GM18858 (cell line): ENCODE results near the gene GCM1.
A peak's percentile ranks its signal among the peaks of the same experiment; 100 is the strongest.
"Not testable (repeated sequence)": the region's sequence is repeated elsewhere in the genome, so short reads cannot be mapped to it uniquely, and the experiment has no call there.

Experiments used
- ATAC-seq: cut with Tn5 transposase; IDR thresholded peaks from one replicate; pipeline ENCODE4 v1.9.1; 2021; ENCODE audit not compliant: unreplicated experiment

GCM1 gene

DNA sequence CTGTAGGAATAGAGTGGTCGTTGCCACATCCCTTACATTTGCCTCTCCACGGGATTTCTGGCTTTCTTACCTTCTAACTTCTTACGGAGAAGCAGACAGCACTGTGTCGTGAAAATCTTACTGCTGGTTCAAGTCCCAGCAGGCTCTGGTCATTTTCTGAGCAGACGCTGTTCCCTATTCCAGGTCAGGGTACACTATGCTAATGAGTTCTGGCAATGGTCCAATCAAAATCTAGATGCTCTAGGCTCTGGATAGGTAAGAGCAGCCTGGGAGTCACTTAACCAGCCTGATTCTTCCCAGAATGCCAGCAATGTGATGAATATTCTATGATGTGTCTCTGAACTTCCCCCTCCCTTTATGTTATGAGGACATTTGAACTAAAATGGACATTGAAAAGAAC is at the start of gene GCM1:
Gene GCM1, minus strand, starts transcription at position 158 of the 400 bp plus-strand sequence. CDS start 3,209 bp downstream, outside the sequence.
- no peak for ATAC-seq

DNA sequence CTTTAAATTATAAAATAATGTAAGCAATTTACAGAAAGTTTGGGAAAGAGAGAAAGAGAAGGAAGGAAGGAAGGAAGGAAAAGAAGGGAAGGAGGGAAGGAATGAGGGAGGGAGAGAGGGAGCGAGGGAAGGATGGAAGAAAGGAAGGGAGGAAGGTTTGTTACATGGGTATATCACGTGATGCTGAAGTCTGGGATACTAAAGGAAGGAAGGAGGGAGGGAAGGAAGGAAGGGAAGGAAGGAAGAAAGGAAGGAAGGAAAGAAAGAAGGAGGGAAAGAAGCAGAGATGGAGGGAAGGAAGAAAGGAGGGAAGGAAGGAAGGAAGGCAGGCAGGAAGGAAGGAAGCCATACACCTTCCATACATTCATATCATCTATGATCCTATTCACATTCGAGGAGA is 48.9 kb upstream of the GCM1 start:
- no peak for ATAC-seq

- ATAC-seq: no peak
Measured at GRCh38 chr6:53195048-53195447, 46.4 kb upstream of the GCM1 start.

DNA sequence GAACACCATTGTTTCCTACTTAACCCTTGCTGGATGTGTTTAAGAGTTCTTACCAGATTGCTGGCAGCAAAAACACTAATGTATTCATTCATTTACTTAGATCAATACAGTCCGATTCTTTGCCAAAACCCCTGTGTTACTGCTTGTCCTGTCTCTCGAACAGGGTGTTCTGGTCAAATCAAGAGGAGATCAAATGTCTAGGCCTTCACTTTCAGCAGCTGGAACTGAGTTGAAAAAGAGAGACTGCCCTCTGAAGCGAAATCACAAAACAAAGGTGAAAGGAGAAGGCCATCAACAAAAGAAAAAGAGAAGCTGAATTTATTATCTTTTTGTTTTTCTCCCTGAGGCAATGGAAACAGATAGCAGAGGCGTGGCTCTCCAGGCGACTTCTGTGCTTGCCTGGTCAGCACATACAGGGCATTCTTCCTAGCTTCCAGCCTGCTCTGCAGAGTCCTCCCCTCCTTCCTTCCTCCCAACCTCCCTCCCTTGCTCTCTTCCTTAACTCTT is 44.1 kb upstream of the GCM1 start:
- no peak for ATAC-seq

DNA sequence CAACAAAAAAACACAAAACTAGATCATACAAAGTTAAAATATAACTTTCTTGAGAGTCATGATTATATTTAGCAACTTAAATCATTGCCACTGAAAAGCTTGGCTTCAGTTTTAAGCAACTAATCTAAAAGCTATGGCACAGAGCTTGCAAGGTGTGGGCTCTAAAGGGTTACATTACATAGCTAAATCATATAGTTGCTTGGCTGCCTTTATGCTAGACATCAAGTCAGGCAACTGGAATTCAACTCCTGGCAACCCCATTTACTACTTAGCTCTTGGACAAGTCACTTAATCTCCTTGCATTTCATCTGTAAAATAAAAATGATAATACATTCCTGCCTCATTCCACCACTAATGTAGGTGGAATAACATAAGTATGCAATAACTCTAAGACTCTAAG is 40.9 kb upstream of the GCM1 start:
- ATAC-seq: no peak

DNA sequence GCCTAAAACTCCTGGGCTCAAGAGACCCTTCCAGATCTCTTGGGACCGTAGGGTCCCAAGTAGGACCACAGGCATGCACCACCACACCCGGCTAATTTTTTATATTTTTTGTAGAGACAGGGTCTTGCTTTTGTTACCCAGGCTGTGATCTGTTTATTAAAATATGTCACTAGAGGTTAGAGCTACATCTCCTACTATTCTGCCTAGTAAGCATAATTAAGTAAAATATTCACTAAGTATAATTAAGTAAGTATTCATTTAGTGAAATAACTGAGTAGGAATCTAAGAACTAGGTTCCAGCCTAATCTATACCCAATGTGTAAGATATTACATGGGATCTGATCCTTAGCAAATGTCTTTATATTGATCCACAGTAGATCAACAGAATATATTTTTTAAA is 40.2 kb upstream of the GCM1 start:
- no peak for ATAC-seq

DNA sequence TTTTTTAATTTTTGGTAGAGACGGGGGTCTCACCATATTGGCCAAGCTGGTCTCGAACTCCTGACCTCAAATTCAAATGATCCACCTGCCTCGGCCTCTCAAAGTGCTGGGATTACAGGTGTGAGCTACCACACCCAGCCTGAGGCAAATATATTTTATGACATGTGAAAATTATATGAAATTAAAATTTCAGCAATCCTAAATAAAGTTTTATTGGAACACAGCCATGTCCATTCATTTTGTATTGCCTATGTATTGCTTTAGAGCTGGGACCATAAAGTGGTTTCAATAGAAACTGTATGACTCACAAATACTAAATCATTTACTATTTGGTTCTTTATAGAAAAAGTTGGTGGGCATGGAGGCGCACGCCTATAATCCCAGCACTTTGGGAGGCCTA is 32.0 kb upstream of the GCM1 start:
- no peak for ATAC-seq

GRCh38 chr6:53179961-53180651 is 31.5 kb upstream of the GCM1 start:
- no peak for ATAC-seq

DNA sequence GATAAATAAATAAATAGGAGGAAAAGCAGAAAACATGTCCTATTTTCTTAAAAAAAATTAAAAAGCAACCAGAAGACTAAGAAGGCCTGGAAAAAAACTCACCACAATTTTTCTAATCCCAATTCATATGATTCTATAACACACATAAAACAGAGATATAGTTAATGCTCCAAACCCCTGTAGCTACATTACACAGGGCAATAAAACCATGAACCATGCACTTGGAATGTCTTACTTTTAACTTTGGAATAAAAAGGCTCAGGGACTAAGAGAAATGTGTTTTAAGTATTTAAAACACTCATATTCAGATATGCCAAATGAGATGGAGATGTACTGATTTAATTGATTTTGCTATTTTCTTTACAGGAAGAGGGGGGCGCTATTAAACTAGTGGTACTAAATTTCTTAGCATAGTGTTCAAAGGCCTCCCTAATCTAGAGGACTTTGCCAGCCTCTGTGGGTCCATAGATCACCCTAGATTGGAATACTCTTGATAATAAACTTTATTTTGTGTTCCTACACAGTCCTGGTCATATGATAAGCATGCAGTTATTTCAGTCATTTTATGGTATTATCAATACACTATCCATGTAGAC is 30.3 kb upstream of the GCM1 start:
- ATAC-seq: no peak

DNA sequence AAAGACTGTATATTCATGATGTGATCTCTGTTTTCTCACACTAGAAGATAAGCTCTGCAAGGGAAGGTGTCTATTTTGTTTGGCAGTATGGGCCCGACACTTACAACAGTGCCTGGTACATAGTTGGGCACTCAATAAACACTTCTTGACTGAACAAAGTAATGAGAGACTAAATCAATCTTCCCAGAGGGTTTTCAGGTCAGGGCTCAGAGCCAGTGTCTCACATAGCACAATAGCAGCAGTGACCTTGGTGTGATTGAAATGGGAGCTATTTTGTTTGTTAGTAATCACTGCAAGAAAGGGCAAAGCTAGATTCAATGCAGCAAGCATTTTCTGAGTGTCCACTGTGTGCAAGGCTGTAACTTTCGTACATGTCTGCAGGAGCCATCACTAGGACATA is 26.4 kb upstream of the GCM1 start:
- ATAC-seq: no peak

DNA sequence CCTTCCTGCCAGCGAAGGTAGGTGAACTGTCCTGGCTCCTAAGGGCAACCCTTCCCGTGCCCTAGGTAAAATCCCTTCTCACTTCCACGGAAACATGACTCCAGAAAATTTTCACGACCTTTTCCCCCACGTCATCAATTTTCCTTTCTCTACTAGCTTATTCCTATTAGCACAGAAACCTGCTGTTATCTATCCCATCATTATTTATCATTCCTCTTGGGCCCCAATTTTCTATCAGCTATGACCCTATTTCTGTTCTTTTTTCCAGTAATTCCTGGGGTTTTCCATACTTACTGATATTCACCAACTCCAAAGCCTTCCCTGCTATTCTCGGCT is 23.8 kb upstream of the GCM1 start:
- no peak for ATAC-seq

- ATAC-seq: peak; percentile 83
Measured at GRCh38 chr6:53171605-53172467, 23.2 kb upstream of the GCM1 start.

- ATAC-seq: no peak
Measured at GRCh38 chr6:53168516-53169267, 20.1 kb upstream of the GCM1 start.

- ATAC-seq: no peak
Measured at GRCh38 chr6:53165293-53165692, 16.7 kb upstream of the GCM1 start.

DNA sequence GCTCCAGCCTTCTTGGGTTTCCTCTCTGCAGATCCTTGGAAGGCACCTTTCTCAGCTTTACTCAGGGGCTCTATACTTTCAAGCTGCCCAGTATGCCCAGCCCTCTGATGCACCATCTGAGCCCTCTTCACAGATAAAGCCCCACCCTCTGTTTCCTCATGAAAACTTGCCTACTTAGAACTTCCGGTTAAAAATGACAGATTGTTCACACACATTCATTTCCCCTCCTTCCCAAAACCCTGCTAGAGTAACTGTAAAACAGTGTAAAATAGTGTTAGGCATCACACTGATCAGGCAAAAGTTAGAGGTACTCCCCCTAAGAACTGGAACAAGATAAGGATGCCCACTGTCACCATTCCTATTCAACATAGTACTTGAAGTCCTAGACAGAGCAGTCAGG is 14.0 kb upstream of the GCM1 start:
- no peak for ATAC-seq

DNA sequence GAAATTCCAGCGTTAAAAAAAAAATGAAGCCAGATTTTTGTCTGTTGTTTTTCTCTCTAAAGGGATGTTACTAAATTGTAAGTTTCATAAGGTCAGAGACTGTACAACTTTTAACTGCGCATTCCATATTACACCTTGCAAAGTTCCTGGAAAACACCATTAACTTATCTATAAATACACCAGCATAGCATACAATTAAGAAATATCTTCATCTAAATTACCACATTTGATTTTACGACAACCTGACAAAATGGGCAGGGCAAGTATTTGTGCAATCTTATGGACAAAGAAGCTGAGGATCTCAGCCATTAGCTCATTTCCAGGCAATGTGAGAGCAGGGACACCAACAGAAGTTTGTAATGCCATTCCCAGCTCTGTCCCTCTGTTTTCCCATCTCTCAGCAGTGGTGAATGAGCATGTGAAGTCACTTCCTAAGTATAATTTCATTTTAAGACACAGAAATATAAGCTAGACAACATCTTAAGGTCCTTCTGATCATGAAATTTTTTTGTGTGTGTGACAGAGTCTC is 12.9 kb upstream of the GCM1 start:
- no peak for ATAC-seq

GRCh38 chr6:53159558-53159957 is 10.9 kb upstream of the GCM1 start:
- ATAC-seq: no peak

- ATAC-seq: not testable (repeated sequence)
Measured at GRCh38 chr6:53158076-53158475, 9.4 kb upstream of the GCM1 start.

DNA sequence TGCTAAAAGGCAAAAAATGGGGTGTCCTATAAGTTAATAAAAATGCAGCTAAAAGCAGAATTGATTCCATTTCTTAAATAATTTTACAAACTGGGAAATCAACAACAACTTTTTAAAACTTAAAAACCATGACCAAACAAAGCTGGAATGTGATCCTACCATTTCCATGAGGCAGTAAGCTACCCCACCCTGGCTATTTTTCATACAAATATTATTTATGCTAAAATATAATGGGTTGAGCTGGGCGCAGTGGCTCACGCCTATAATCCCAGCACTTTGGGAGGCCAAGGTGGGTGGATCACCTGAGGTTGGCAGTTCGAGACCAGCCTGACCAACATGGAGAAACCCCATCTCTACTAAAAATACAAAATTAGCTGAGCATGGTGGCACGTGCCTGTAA is 6.6 kb upstream of the GCM1 start:
- not testable (repeated sequence) for ATAC-seq

DNA sequence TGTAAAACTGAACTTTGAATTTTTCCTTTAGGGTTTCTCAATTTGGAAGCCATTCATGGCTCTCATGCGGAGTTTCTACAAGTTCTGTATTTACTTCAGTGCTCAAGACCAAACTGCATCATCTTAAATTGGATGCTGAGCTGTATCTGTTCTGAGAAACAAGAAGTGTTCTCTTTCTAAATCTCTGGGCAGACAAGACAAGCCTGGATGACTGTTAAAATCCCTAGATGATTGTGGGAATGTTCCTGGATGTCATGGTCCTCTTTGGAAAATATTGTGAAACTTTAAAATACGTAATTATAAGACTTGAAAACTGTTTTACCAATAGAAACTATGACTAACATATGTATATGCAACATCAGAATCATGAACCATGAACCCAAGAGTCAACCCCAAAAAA is 6.2 kb upstream of the GCM1 start:
- no peak for ATAC-seq

- ATAC-seq: no peak
Measured at GRCh38 chr6:53154071-53154470, 5.4 kb upstream of the GCM1 start.
